GM23338 (cell line): ENCODE results near the gene CCNQ.

ENCODE experiments used
- CREB1 ChIP-seq: fragments of 250-450 bp; sonication (Bioruptor Pico); IDR thresholded peaks from 2 replicates; pipeline ENCODE4 v1.5.0; 2020; ENCODE audit warnings: low read depth, mild to moderate bottlenecking, moderate library complexity
- EZH2 ChIP-seq: fragments of 200-600 bp; sonication (generic); IDR thresholded peaks from one replicate; pipeline ENCODE4 v1.8.0; 2017; ENCODE audit warnings: antibody characterized with exemption, mild to moderate bottlenecking, low read depth; ENCODE audit not compliant: unreplicated experiment
- EZH2phosphoT487 ChIP-seq: fragments of 200-600 bp; sonication (generic); IDR thresholded peaks from one replicate; pipeline ENCODE4 v1.8.1; 2018; ENCODE audit warnings: antibody characterized with exemption; ENCODE audit not compliant: unreplicated experiment
- JUNB ChIP-seq: IDR thresholded peaks from one replicate; pipeline ENCODE4 v1.6.1; 2016; ENCODE audit warnings: antibody characterized with exemption; ENCODE audit not compliant: unreplicated experiment
- POLR2AphosphoS5 ChIP-seq: IDR thresholded peaks from 2 replicates; pipeline ENCODE4 v1.6.1; 2016; ENCODE audit warnings: antibody characterized with exemption, low read depth
- ZNF114 ChIP-seq: fragments of 250-450 bp; sonication (Bioruptor Pico); IDR thresholded peaks from 2 replicates; pipeline ENCODE4 v1.5.0; 2020; ENCODE audit warnings: mild to moderate bottlenecking, moderate library complexity
- TF ChIP-seq, protein P1 (sequence below), 2 experiments: fragments of 200-600 bp in 1 of 2; sonication (generic) in 1 of 2; conservative IDR thresholded peaks; 2 replicates each; pipeline versions ENCODE4 v1.5.1 to v1.6.1; 2016 to 2017; ENCODE audit warnings: antibody characterized with exemption in 2 of 2, low read depth in 2 of 2, mild to moderate bottlenecking in 2 of 2, moderate library complexity in 1 of 2
- TF ChIP-seq, protein P2 (sequence below): IDR thresholded peaks from 2 replicates; pipeline ENCODE4 v1.6.1; 2016; ENCODE audit warnings: antibody characterized with exemption
- TF ChIP-seq, protein P3 (sequence below): fragments of 250-450 bp; sonication (Bioruptor Pico); IDR thresholded peaks from 2 replicates; pipeline ENCODE4 v1.5.0; 2020; ENCODE audit warnings: mild to moderate bottlenecking, moderate library complexity

GRCh38 chrX:153610836-153611213, 11.9 kb upstream of the CCNQ start:
- TF ChIP-seq, protein P1, sequence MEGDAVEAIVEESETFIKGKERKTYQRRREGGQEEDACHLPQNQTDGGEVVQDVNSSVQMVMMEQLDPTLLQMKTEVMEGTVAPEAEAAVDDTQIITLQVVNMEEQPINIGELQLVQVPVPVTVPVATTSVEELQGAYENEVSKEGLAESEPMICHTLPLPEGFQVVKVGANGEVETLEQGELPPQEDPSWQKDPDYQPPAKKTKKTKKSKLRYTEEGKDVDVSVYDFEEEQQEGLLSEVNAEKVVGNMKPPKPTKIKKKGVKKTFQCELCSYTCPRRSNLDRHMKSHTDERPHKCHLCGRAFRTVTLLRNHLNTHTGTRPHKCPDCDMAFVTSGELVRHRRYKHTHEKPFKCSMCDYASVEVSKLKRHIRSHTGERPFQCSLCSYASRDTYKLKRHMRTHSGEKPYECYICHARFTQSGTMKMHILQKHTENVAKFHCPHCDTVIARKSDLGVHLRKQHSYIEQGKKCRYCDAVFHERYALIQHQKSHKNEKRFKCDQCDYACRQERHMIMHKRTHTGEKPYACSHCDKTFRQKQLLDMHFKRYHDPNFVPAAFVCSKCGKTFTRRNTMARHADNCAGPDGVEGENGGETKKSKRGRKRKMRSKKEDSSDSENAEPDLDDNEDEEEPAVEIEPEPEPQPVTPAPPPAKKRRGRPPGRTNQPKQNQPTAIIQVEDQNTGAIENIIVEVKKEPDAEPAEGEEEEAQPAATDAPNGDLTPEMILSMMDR (conservative IDR thresholded peaks at IDR 0.05; ENCODE audit: low read depth in 2 of 2): no peak
- TF ChIP-seq EZH2: no peak
- TF ChIP-seq POLR2AphosphoS5: no peak
- TF ChIP-seq, protein P2, sequence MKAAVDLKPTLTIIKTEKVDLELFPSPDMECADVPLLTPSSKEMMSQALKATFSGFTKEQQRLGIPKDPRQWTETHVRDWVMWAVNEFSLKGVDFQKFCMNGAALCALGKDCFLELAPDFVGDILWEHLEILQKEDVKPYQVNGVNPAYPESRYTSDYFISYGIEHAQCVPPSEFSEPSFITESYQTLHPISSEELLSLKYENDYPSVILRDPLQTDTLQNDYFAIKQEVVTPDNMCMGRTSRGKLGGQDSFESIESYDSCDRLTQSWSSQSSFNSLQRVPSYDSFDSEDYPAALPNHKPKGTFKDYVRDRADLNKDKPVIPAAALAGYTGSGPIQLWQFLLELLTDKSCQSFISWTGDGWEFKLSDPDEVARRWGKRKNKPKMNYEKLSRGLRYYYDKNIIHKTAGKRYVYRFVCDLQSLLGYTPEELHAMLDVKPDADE: no peak
- no peak for TF ChIP-seq EZH2phosphoT487
- TF ChIP-seq JUNB: no peak
- TF ChIP-seq CREB1 (CRISPR knock-in tag): no peak
- no peak for TF ChIP-seq ZNF114
- TF ChIP-seq, protein P3, sequence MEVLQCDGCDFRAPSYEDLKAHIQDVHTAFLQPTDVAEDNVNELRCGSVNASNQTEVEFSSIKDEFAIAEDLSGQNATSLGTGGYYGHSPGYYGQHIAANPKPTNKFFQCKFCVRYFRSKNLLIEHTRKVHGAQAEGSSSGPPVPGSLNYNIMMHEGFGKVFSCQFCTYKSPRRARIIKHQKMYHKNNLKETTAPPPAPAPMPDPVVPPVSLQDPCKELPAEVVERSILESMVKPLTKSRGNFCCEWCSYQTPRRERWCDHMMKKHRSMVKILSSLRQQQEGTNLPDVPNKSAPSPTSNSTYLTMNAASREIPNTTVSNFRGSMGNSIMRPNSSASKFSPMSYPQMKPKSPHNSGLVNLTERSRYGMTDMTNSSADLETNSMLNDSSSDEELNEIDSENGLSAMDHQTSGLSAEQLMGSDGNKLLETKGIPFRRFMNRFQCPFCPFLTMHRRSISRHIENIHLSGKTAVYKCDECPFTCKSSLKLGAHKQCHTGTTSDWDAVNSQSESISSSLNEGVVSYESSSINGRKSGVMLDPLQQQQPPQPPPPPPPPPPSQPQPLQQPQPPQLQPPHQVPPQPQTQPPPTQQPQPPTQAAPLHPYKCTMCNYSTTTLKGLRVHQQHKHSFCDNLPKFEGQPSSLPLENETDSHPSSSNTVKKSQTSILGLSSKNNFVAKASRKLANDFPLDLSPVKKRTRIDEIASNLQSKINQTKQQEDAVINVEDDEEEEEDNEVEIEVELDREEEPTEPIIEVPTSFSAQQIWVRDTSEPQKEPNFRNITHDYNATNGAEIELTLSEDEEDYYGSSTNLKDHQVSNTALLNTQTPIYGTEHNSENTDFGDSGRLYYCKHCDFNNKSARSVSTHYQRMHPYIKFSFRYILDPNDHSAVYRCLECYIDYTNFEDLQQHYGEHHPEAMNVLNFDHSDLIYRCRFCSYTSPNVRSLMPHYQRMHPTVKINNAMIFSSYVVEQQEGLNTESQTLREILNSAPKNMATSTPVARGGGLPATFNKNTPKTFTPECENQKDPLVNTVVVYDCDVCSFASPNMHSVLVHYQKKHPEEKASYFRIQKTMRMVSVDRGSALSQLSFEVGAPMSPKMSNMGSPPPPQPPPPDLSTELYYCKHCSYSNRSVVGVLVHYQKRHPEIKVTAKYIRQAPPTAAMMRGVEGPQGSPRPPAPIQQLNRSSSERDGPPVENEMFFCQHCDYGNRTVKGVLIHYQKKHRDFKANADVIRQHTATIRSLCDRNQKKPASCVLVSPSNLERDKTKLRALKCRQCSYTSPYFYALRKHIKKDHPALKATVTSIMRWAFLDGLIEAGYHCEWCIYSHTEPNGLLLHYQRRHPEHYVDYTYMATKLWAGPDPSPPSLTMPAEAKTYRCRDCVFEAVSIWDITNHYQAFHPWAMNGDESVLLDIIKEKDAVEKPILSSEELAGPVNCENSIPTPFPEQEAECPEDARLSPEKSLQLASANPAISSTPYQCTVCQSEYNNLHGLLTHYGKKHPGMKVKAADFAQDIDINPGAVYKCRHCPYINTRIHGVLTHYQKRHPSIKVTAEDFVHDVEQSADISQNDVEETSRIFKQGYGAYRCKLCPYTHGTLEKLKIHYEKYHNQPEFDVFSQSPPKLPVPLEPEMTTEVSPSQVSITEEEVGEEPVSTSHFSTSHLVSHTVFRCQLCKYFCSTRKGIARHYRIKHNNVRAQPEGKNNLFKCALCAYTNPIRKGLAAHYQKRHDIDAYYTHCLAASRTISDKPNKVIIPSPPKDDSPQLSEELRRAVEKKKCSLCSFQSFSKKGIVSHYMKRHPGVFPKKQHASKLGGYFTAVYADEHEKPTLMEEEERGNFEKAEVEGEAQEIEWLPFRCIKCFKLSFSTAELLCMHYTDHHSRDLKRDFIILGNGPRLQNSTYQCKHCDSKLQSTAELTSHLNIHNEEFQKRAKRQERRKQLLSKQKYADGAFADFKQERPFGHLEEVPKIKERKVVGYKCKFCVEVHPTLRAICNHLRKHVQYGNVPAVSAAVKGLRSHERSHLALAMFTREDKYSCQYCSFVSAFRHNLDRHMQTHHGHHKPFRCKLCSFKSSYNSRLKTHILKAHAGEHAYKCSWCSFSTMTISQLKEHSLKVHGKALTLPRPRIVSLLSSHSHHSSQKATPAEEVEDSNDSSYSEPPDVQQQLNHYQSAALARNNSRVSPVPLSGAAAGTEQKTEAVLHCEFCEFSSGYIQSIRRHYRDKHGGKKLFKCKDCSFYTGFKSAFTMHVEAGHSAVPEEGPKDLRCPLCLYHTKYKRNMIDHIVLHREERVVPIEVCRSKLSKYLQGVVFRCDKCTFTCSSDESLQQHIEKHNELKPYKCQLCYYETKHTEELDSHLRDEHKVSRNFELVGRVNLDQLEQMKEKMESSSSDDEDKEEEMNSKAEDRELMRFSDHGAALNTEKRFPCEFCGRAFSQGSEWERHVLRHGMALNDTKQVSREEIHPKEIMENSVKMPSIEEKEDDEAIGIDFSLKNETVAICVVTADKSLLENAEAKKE (CRISPR knock-in tag): no peak
